Gastroesophageal sphincter (tissue), 3 donors: Measurements from ENCODE around the gene PIK3C2G.

Experiments used
- CTCF ChIP-seq, 4 experiments: fragments of 200-600 bp in 2 of 4; fragments of 450-650 bp in 2 of 4; sonication (generic) in 1 of 4; IDR thresholded peaks; one replicate each; pipeline ENCODE4 v1.5.1; 2017 to 2019; ENCODE audit warnings: antibody characterized with exemption in 4 of 4, mild to moderate bottlenecking in 2 of 4, moderate library complexity in 2 of 4
- POLR2A ChIP-seq, 2 donors: fragments of 450-650 bp; IDR thresholded peaks; one replicate each; pipeline ENCODE4 v1.6.1; 2017; ENCODE audit warnings: antibody characterized with exemption in 2 of 2, mild to moderate bottlenecking in 2 of 2, moderate library complexity in 1 of 2

DNA sequence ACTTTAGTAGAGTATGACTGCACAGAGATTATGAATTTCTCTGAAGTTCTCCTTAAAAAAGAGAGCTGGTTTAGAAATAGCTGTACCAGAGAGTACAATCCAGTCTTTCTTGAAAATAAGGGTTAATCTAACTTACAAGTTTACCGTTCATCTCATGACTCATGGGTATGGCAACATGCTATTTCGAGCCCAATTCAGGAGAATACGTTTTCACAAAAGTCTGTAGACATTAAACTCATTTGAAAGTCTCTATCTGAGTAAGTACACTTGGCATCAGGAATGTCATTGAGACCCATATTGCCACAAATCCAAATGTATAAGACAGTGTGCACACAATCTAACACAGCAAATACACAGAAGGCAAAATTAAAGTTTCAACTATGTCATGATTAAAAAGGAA lies 160.5 kb downstream of the PIK3C2G start:
- TF ChIP-seq POLR2A (IDR thresholded peaks at IDR 0.05) (no peak), CTCF (IDR thresholded peaks at IDR 0.05) (no peak)
